Activated CD4-positive, alpha-beta T cell treated with anti-CD3 and anti-CD28 coated beads for 24 hours (primary cell): Measurements from ENCODE around the gene FSTL4.
"Not testable (repeated sequence)": the region's sequence is repeated elsewhere in the genome, so short reads cannot be mapped to it uniquely, and the experiment has no call there.

Experiments used
- DNase-seq, 2 donors: peaks; one replicate each; pipeline ENCODE4 v3.0.0-alpha.2; 2020; ENCODE audit warnings: low read depth in 2 of 2

FSTL4 gene

GRCh38 chr5:133552925-133553525, 59.3 kb downstream of the FSTL4 start:
- peak; percentile 23 to 43 for DNase-seq

GRCh38 chr5:133546500-133546899, 65.8 kb downstream of the FSTL4 start:
- DNase-seq, result no peak

- DNase-seq, result no peak
These were observed 68.0 kb downstream of the FSTL4 start for GRCh38 chr5:133544346-133544745.

- no peak for DNase-seq
These were observed 72.5 kb downstream of the FSTL4 start for GRCh38 chr5:133539818-133540217.

- DNase-seq, result no peak
These were observed 73.6 kb downstream of the FSTL4 start for GRCh38 chr5:133538718-133539117.

GRCh38 chr5:133535241-133535929, 77.0 kb downstream of the FSTL4 start:
- DNase-seq, result not testable (repeated sequence)

- no peak for DNase-seq
These were observed 77.8 kb downstream of the FSTL4 start for GRCh38 chr5:133534566-133534965.

- no peak for DNase-seq
These were observed 78.8 kb downstream of the FSTL4 start for GRCh38 chr5:133533541-133533940.

GRCh38 chr5:133531594-133531993, 80.7 kb downstream of the FSTL4 start:
- DNase-seq, result no peak

GRCh38 chr5:133531178-133531577, 81.2 kb downstream of the FSTL4 start:
- no peak for DNase-seq

- no peak for DNase-seq
These were observed 82.1 kb downstream of the FSTL4 start for GRCh38 chr5:133530270-133530669.

- no peak for DNase-seq
These were observed 83.5 kb downstream of the FSTL4 start for GRCh38 chr5:133528841-133529240.

GRCh38 chr5:133527311-133527710, 85.0 kb downstream of the FSTL4 start:
- no peak for DNase-seq

GRCh38 chr5:133526368-133526767, 86.0 kb downstream of the FSTL4 start:
- no peak for DNase-seq

GRCh38 chr5:133525126-133525525, 87.2 kb downstream of the FSTL4 start:
- no peak for DNase-seq

- no peak for DNase-seq
These were observed 87.7 kb downstream of the FSTL4 start for GRCh38 chr5:133524666-133525065.

- DNase-seq, result no peak
These were observed 88.3 kb downstream of the FSTL4 start for GRCh38 chr5:133523961-133524586.

GRCh38 chr5:133523013-133523658, 89.2 kb downstream of the FSTL4 start:
- no peak for DNase-seq

GRCh38 chr5:133521801-133522200, 90.5 kb downstream of the FSTL4 start:
- DNase-seq, result no peak

- DNase-seq, result no peak
These were observed 91.2 kb downstream of the FSTL4 start for GRCh38 chr5:133520991-133521706.

- no peak for DNase-seq
These were observed 92.3 kb downstream of the FSTL4 start for GRCh38 chr5:133520062-133520461.

GRCh38 chr5:133519191-133519590, 93.2 kb downstream of the FSTL4 start:
- DNase-seq, result no peak
